IPS-NIHi11 (cell line): ENCODE measurements around the gene FLOT1.
A peak's percentile ranks its signal among the peaks of the same experiment; 100 is the strongest.
"Not testable (repeated sequence)": the region's sequence is repeated elsewhere in the genome, so short reads cannot be mapped to it uniquely, and the experiment has no call there.

ENCODE experiments used
- DNase-seq: peaks from one replicate; pipeline ENCODE4 v3.0.0; 2012; ENCODE audit warnings: mixed read lengths, low spot score

FLOT1 gene

DNA sequence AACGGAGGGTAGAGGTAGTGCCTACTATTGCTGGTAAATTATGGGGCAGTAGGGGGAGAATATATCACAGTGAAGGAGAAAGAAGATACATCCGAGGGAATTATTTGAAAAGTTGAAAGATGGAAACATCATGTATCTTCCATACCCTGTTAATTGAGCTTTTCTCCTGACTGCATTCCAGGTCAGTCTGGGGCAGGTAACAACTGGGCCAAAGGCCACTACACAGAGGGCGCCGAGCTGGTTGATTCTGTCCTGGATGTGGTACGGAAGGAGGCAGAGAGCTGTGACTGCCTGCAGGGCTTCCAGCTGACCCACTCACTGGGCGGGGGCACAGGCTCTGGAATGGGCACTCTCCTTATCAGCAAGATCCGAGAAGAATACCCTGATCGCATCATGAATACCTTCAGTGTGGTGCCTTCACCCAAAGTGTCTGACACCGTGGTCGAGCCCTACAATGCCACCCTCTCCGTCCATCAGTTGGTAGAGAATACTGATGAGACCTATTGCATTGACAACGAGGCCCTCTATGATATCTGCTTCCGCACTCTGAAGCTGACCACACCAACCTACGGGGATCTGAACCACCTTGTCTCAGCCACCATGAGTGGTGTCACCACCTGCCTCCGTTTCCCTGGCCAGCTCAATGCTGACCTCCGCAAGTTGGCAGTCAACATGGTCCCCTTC, 19.2 kb downstream of the FLOT1 start:
- DNase-seq: not testable (repeated sequence)

GRCh38 chr6:30722280-30723112, 20.0 kb downstream of the FLOT1 start:
- peak; percentile 54 for DNase-seq

GRCh38 chr6:30722025-30722279, 20.5 kb downstream of the FLOT1 start:
- DNase-seq: not testable (repeated sequence)

GRCh38 chr6:30721198-30722024, 21.1 kb downstream of the FLOT1 start:
- peak; percentile 74 for DNase-seq

- DNase-seq: peak; percentile 20
These were observed 21.7 kb downstream of the FLOT1 start for GRCh38 chr6:30720738-30721197.

DNA sequence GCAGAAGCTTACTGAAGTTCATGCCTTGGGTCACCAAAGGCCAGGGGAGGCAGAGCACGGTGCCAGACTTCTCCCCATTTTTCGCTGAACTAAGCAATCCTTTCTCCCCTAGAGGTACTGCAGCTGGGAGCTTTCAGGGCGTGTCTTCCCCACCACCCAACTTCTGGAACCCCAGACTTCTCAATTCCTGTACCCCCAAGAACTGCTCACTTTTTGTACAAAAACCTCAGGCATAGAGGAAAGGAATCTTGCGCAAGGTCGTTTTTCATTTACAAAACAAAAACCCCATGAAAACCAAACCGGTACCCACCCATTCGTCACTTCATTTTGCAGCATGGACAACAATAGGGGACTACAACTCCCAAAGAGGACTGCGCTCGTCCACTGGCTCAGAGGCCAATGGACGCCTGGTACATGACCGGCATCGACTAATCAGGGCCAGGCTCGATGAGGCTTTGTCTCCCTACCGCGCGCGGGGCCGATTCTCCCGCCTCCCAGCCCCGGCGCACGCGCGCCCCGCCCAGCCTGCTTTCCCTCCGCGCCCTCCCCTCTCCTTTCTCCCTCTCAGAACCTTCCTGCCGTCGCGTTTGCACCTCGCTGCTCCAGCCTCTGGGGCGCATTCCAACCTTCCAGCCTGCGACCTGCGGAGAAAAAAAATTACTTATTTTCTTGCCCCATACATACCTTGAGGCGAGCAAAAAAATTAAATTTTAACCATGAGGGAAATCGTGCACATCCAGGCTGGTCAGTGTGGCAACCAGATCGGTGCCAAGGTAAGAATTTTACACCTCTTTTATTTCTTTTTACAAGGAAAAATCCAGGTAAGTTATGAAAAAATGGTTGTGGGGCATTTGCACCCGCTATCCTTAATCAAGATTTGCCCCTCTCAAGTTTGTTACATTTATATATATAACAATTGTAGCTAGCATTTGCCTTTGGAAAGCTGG, 22.4 kb downstream of the FLOT1 start, which contains the start of gene TUBB:
TUBB (plus strand) TSS at position 562 of the 947 bp plus-strand sequence; CDS start at position 717, 155 bp downstream.
- DNase-seq: peak; percentile 83

GRCh38 chr6:30719356-30719755, 23.1 kb downstream of the FLOT1 start:
- no peak for DNase-seq

GRCh38 chr6:30717845-30718720, 24.4 kb downstream of the FLOT1 start:
- DNase-seq: not testable (repeated sequence)

GRCh38 chr6:30717129-30717844, 25.2 kb downstream of the FLOT1 start, which contains the start of gene MDC1:
TSS of gene MDC1 (minus strand) at chr6:30717281. CDS start at chr6:30715175, 2,106 bp downstream.
- peak; percentile 89 for DNase-seq

GRCh38 chr6:30716879-30717128, 25.7 kb downstream of the FLOT1 start:
- no peak for DNase-seq

GRCh38 chr6:30714263-30714662, 28.2 kb downstream of the FLOT1 start:
- no peak for DNase-seq

DNA sequence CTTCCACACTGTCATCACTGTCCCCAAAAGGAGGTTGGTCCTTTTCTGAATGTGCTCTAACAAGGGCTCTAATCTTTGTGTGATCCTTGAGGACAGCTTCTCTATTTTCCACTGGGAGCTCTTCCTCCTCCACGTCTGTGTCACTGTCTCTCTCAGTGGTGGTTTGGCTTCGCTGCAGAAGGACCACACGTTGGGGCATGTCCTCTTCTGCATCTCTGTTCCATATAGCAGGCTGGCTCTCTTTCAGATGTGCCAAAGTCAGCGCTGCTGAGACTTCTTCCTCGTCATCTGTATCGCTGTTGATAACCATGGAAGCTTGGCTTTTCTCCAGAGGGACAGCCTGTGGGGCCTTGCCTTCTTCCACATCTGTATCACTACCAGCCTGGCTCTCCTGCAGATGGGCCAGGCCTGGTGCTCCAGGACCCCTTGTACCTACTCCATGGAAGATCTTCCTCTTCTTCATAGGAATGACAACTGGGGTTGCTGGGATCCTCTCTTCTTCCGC, 30.0 kb downstream of the FLOT1 start:
- no peak for DNase-seq

- DNase-seq: no peak
These were observed 30.6 kb downstream of the FLOT1 start for GRCh38 chr6:30711758-30712380.

DNA sequence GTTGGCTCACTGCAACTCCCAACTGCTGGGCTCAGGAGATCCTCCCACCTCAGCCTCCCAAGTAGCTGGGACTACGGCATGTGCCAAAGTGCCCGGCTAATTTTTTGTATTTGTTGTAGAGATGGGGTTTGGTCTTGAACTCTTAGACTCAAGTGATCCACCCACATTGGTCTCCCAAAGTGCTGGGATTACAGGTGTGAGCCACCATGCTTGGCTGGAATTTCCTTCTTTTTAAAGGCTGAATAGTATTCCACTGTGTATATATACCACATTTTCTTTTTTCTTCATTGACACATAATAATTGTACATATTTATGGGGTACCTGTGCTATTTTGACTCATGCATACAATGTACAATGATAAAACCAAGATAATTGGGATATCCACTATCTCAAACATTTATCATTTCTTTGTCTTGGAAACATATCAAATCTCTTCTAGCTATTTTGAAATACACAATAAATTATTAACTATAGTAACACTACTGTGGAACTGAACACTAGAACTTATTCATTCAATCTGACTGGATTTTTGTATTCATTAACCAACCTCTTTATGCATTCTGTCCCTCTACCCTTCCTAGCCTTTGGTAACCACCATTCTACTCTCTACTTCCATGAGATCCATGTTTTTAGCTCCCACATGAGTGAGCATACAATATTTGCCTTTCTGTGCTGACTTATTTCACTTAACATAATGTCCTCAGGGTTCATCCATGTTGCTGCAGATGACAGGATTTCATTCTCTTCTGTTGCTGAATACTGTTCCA, 33.2 kb downstream of the FLOT1 start:
- DNase-seq: no peak

DNA sequence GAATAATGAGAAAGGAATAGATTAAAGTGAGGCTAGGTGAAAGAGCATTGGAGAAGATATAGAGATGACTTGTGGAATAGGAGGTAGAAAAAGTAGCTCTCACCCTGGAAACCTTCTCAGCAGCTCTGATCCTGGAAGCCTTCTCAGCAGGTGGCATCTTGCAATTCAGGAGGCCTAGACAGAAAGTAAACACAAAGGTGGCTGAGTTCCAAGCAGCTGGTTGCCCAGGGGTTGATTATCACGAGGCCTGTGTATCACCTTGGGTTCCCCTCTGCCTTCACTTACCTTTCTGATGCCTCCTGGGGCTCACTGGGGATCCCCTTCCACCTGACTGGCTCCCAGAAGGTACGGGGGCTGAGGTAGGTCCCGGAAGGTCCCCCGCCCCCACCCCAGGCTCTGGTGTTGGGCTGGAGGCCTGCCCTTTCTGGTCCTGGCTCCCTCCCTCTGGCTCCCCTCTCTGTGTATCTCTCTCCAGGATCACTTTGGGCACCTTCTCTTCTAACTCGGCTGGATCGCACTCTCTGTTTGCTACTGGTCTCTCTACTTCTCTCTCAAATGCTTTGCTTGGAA, 35.1 kb downstream of the FLOT1 start:
- DNase-seq: no peak

GRCh38 chr6:30705620-30706019, 36.9 kb downstream of the FLOT1 start:
- no peak for DNase-seq

DNA sequence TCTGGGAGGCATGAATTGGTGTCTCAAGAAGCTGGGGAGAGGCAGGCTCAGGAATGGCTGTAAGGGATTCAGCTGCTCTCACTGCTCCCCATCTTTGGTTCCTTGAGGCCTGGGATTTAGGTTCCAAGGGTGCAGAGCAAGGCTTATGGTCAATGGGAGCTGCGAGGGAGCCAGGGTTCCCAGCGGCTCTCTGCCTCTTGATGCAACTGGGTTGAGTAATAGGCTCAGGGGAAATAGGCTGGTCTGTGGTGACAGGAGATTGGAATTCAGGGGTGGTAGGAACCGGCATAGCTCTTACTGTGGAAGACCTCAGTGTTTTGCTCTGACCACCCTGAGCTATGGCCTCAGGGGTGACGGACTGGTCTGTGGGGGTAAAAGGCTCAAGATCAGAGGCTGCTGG, 38.7 kb downstream of the FLOT1 start:
- DNase-seq: no peak

- DNase-seq: no peak
These were observed 39.5 kb downstream of the FLOT1 start for GRCh38 chr6:30703011-30703410.
